WERI-Rb-1 (cell line): ENCODE results near the gene FOXRED2.
"Not testable (repeated sequence)": the region's sequence is repeated elsewhere in the genome, so short reads cannot be mapped to it uniquely, and the experiment has no call there.

Experiments used
- DNase-seq: peaks from one replicate; pipeline ENCODE4 v3.0.0-alpha.2; 2020
- H3K27ac ChIP-seq: fragments of 250-450 bp; sonication (Bioruptor Pico); 2 replicates; pipeline ENCODE4 v1.5.1; 2020; ENCODE audit warnings: mild to moderate bottlenecking, moderate library complexity
- H3K27me3 ChIP-seq: fragments of 250-450 bp; sonication (Bioruptor Pico); 2 replicates; pipeline ENCODE4 v1.5.1; 2021; ENCODE audit warnings: mild to moderate bottlenecking, low read depth, moderate library complexity; ENCODE audit not compliant: insufficient read depth, severe bottlenecking
- H3K36me3 ChIP-seq: fragments of 250-450 bp; sonication (Bioruptor Pico); 2 replicates; pipeline ENCODE4 v1.5.1; 2020; ENCODE audit warnings: mild to moderate bottlenecking, moderate library complexity
- H3K4me3 ChIP-seq: 2 replicates; pipeline ENCODE4 v1.5.1; 2011; ENCODE audit warnings: low read depth, mild to moderate bottlenecking, control low read depth, low read length
- H3K9me3 ChIP-seq: fragments of 250-450 bp; sonication (Bioruptor Pico); 2 replicates; pipeline ENCODE4 v1.5.1; 2021; ENCODE audit warnings: mild to moderate bottlenecking, moderate library complexity; ENCODE audit not compliant: severe bottlenecking
- CTCF ChIP-seq: IDR thresholded peaks from 2 replicates; pipeline ENCODE4 v1.5.1; 2011; ENCODE audit warnings: low read depth, mild to moderate bottlenecking, control low read depth, inconsistent platforms, low read length

The FOXRED2 gene

GRCh38 chr22:36454916-36455570 is 51.8 kb downstream of the FOXRED2 start:
- Histone ChIP-seq H3K27me3 (no peaks in the 10 kb centered on the region), H3K4me3 (no peak overlapping the region), H3K9me3 (no peaks in the 10 kb centered on the region), H3K36me3 (no peaks in the 10 kb centered on the region), H3K27ac (no peak overlapping the region)
- DNase-seq = no peak
- no peak for TF ChIP-seq CTCF

GRCh38 chr22:36453855-36454378 is 52.9 kb downstream of the FOXRED2 start:
- Histone ChIP-seq H3K4me3 (no peak overlapping the region), H3K9me3 (no peaks in the 10 kb centered on the region), H3K27ac (no peak overlapping the region), H3K27me3 (no peaks in the 10 kb centered on the region), H3K36me3 (no peaks in the 10 kb centered on the region)
- TF ChIP-seq CTCF = no peak
- no peak for DNase-seq

GRCh38 chr22:36452978-36453607 is 53.7 kb downstream of the FOXRED2 start:
- not testable (repeated sequence) for H3K27ac ChIP-seq, DNase-seq

GRCh38 chr22:36452250-36452977 is 54.4 kb downstream of the FOXRED2 start:
- no peak overlapping the region for H3K27ac ChIP-seq
- no peak for DNase-seq
- H3K27me3 ChIP-seq = no peaks in the 10 kb centered on the region
- no peak overlapping the region for H3K4me3 ChIP-seq
- no peaks in the 10 kb centered on the region for H3K36me3 ChIP-seq
- no peak for TF ChIP-seq CTCF
- H3K9me3 ChIP-seq = no peaks in the 10 kb centered on the region

More at GRCh38 chr22:36452978-36453607, 53.7 kb downstream of the FOXRED2 start:
- not testable (repeated sequence) for H3K9me3 ChIP-seq, H3K36me3 ChIP-seq, H3K4me3 ChIP-seq, H3K27me3 ChIP-seq

- not testable (repeated sequence) for H3K27me3 ChIP-seq, H3K36me3 ChIP-seq, H3K4me3 ChIP-seq, H3K27ac ChIP-seq, H3K9me3 ChIP-seq, DNase-seq
These were observed 55.9 kb downstream of the FOXRED2 start for GRCh38 chr22:36450923-36451322.

GRCh38 chr22:36449596-36450175 is 57.2 kb downstream of the FOXRED2 start:
- H3K4me3 ChIP-seq = no peak overlapping the region
- no peaks in the 10 kb centered on the region for H3K36me3 ChIP-seq
- no peak for TF ChIP-seq CTCF
- no peak overlapping the region for H3K27ac ChIP-seq
- no peaks in the 10 kb centered on the region for H3K9me3 ChIP-seq
- DNase-seq = no peak
- no peaks in the 10 kb centered on the region for H3K27me3 ChIP-seq
